Nephron progenitor cell (in vitro differentiated cells): ENCODE results near the gene ADGRV1.

Experiments
- DNase-seq: peaks from one replicate; pipeline ENCODE4 v3.0.0; 2021
- H3K27ac Mint-ChIP-seq: 2 replicates; pipeline ENCODE4 v1.8.0; 2021; ENCODE audit warnings: mild to moderate bottlenecking, moderate library complexity, mixed read lengths
- H3K27me3 Mint-ChIP-seq: 2 replicates; pipeline ENCODE4 v1.8.0; 2021; ENCODE audit warnings: mild to moderate bottlenecking, low read depth, mixed read lengths; ENCODE audit not compliant: poor library complexity
- H3K36me3 Mint-ChIP-seq: 2 replicates; pipeline ENCODE4 v1.8.0; 2021; ENCODE audit warnings: low read depth, mixed read lengths
- H3K4me1 Mint-ChIP-seq: 2 replicates; pipeline ENCODE4 v1.8.0; 2021; ENCODE audit warnings: mixed read lengths
- H3K4me3 Mint-ChIP-seq: 2 replicates; pipeline ENCODE4 v1.8.0; 2021; ENCODE audit warnings: mild to moderate bottlenecking, moderate library complexity, mixed read lengths
- H3K9me3 Mint-ChIP-seq: 2 replicates; pipeline ENCODE4 v1.8.0; 2021; ENCODE audit warnings: mild to moderate bottlenecking, moderate library complexity, mixed read lengths
- CTCF ChIP-seq: fragments of 200-600 bp; sonication (generic); IDR thresholded peaks from 2 replicates; pipeline ENCODE4 v1.5.0; 2021; ENCODE audit warnings: antibody characterized with exemption

The ADGRV1 gene

GRCh38 chr5:91026466-91026865 lies 467.9 kb downstream of the ADGRV1 start:
- H3K36me3 Mint-ChIP-seq = no peaks in the 10 kb centered on the region
- H3K4me3 Mint-ChIP-seq = no peak overlapping the region
- H3K9me3 Mint-ChIP-seq = no peaks in the 10 kb centered on the region
- peaks cover 4% of the 10 kb centered on the region for H3K27me3 Mint-ChIP-seq
- no peak for TF ChIP-seq CTCF
- H3K4me1 Mint-ChIP-seq = peaks cover 65% of the 10 kb centered on the region
- DNase-seq = no peak
- peak overlapping the region; percentile 44 for H3K27ac Mint-ChIP-seq

DNA sequence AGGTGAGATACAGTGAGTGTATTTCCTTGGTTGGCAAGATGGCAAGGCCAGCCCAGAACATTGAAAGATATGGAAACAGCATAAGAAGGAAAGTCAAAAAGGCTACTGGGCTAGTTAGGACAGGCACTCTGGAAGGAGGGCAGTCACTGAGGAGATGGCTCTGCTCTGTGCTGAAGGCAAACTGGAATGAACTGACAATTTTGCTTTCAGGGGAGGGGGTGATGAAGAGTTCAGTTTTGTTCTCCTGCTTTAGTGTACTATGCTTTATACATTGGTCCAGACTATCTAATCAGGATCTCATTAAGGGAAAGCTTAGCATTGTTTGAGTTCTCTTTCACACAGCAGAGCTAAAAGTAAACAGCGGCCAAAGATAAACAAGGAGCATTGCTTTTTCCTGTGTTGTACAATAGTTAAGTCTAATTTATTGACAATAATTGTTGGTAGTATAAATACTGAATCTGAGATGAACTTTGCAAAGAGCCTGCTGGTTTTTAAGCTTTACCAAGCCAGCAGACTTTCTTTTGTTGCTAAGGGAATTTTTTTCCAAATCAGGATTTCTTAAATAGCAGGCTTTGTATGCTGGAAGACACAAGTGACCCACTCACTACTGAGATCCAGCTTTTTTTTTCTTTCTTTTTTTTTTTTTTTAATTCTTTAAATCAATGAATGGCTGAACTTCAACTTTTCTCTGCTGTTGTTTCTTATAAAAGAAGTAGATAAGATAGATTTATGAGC lies 469.0 kb downstream of the ADGRV1 start:
- peaks cover 54% of the 10 kb centered on the region for H3K4me1 Mint-ChIP-seq
- no peak for TF ChIP-seq CTCF
- H3K4me3 Mint-ChIP-seq = peak overlapping the region; percentile 14
- no peaks in the 10 kb centered on the region for H3K36me3 Mint-ChIP-seq
- H3K27me3 Mint-ChIP-seq = peaks cover 4% of the 10 kb centered on the region
- peak overlapping the region; percentile 44 for H3K27ac Mint-ChIP-seq
- no peaks in the 10 kb centered on the region for H3K9me3 Mint-ChIP-seq
- DNase-seq = no peak

- peaks cover 4% of the 10 kb centered on the region for H3K27me3 Mint-ChIP-seq
- TF ChIP-seq CTCF = no peak
- no peaks in the 10 kb centered on the region for H3K9me3 Mint-ChIP-seq
- H3K4me3 Mint-ChIP-seq = no peak overlapping the region
- no peak for DNase-seq
- peak overlapping the region; percentile 44 for H3K27ac Mint-ChIP-seq
- no peaks in the 10 kb centered on the region for H3K36me3 Mint-ChIP-seq
- H3K4me1 Mint-ChIP-seq = peaks cover 51% of the 10 kb centered on the region
Measured at GRCh38 chr5:91028499-91028956, 469.9 kb downstream of the ADGRV1 start.

DNA sequence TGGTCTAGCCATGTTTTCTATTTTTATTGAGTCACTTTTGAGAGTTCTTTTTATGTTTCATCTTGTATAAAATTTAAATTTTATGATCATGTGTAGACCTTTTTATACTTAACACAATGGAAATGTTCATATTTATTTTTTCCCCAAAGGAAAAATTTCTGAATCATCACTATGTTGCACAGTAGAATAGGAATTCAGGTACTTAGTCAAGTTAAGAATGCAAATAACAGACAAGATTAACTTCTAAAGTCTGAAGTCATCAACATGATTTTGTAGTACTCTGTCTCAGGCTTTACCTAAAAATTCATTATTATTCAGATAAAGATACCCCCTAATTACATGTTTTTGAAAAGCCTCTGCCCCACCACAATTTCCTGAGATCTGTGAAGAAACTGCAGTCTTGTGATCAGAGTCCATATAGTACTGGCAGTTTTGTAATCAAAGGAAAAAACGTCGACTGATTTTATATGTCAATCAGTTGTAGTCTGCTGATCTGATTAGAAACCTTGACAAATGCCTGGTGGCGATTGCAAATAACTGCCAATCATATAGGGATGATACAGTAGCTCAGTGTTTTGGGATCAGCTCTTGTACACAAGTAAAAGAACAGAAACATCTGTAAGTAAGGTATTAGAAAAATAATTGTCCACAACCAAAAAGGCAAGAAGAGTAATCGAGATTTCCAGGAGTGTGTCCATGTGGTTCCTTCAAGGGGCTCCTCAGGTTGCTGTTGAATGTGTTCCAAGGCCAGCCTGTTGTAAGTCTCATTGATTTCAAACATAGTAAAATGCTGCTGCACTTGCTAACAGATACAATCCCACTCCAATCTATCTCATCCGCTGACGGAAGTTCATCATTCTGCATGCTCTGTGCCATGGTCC lies 472.2 kb downstream of the ADGRV1 start:
- DNase-seq = no peak
- H3K27me3 Mint-ChIP-seq = peaks cover 4% of the 10 kb centered on the region
- H3K27ac Mint-ChIP-seq = peak overlapping the region; percentile 70
- H3K4me3 Mint-ChIP-seq = no peak overlapping the region
- H3K36me3 Mint-ChIP-seq = no peaks in the 10 kb centered on the region
- TF ChIP-seq CTCF = no peak
- H3K9me3 Mint-ChIP-seq = no peaks in the 10 kb centered on the region
- H3K4me1 Mint-ChIP-seq = peaks cover 46% of the 10 kb centered on the region

GRCh38 chr5:91031402-91031752 lies 472.8 kb downstream of the ADGRV1 start:
- Mint-ChIP-seq H3K9me3 (no peaks in the 10 kb centered on the region), H3K27ac (peak overlapping the region; percentile 70), H3K4me1 (peaks cover 44% of the 10 kb centered on the region), H3K36me3 (no peaks in the 10 kb centered on the region), H3K27me3 (peaks cover 2% of the 10 kb centered on the region), H3K4me3 (no peak overlapping the region)
- TF ChIP-seq CTCF = no peak
- no peak for DNase-seq
